HG03354 (cell line): ENCODE data around the gene FAM47E.
"Not testable (repeated sequence)": the region's sequence is repeated elsewhere in the genome, so short reads cannot be mapped to it uniquely, and the experiment has no call there.

Source experiments
- ATAC-seq: cut with Tn5 transposase; IDR thresholded peaks from one replicate; pipeline ENCODE4 v1.9.1; 2021; ENCODE audit warnings: mild to moderate bottlenecking; ENCODE audit not compliant: unreplicated experiment, poor library complexity, severe bottlenecking

Gene FAM47E

GRCh38 chr4:76260571-76260970 is 9.1 kb downstream of the FAM47E start:
- no peak for ATAC-seq

- no peak for ATAC-seq
Measured at GRCh38 chr4:76265631-76266218, 14.2 kb downstream of the FAM47E start.

- no peak for ATAC-seq
Measured at GRCh38 chr4:76266627-76267026, 15.1 kb downstream of the FAM47E start.

GRCh38 chr4:76267811-76268210 is 16.3 kb downstream of the FAM47E start:
- no peak for ATAC-seq

- ATAC-seq = no peak
Measured at GRCh38 chr4:76270244-76271175, 19.0 kb downstream of the FAM47E start.

- no peak for ATAC-seq
Measured at GRCh38 chr4:76271248-76271647, 19.7 kb downstream of the FAM47E start.

GRCh38 chr4:76272073-76272472 is 20.6 kb downstream of the FAM47E start:
- no peak for ATAC-seq

- no peak for ATAC-seq
Measured at GRCh38 chr4:76272582-76272981, 21.1 kb downstream of the FAM47E start.

GRCh38 chr4:76272999-76273398 is 21.5 kb downstream of the FAM47E start:
- ATAC-seq = no peak

- no peak for ATAC-seq
Measured at GRCh38 chr4:76275486-76276124, 24.1 kb downstream of the FAM47E start.

- ATAC-seq = no peak
Measured at GRCh38 chr4:76276813-76277212, 25.3 kb downstream of the FAM47E start.

GRCh38 chr4:76277667-76278066 is 26.1 kb downstream of the FAM47E start:
- no peak for ATAC-seq

- ATAC-seq = no peak
Measured at GRCh38 chr4:76278583-76278982, 27.1 kb downstream of the FAM47E start.

GRCh38 chr4:76279462-76279861 is 27.9 kb downstream of the FAM47E start:
- ATAC-seq = no peak

GRCh38 chr4:76280488-76281441 is 29.2 kb downstream of the FAM47E start:
- no peak for ATAC-seq

- not testable (repeated sequence) for ATAC-seq
Measured at GRCh38 chr4:76281594-76281993, 30.1 kb downstream of the FAM47E start.

GRCh38 chr4:76282941-76283689 is 31.6 kb downstream of the FAM47E start:
- no peak for ATAC-seq

GRCh38 chr4:76283900-76284299 is 32.4 kb downstream of the FAM47E start:
- ATAC-seq = no peak

GRCh38 chr4:76287811-76288210 is 36.3 kb downstream of the FAM47E start:
- not testable (repeated sequence) for ATAC-seq
